Esophagus muscularis mucosa (tissue), 4 donors: ENCODE data around the gene MTUS2. TPM values are rescaled to one million over a fixed set of nuclear protein-coding genes. Genes with fewer than 3 reads are reported as not detected.

Experiments used
- DNase-seq: peaks from one replicate; pipeline ENCODE4 v3.0.0-alpha.2; 2017; ENCODE audit errors: extremely low spot score
- H3K27ac ChIP-seq, 4 donors: fragments of 200-600 bp; sonication (generic); replicated peaks in 1 of 4; 1 replicate in 3 of 4; 2 replicates in 1 of 4; pipeline ENCODE4 v1.5.1; 2016 to 2019; ENCODE audit warnings: mild to moderate bottlenecking in 1 of 4
- H3K27me3 ChIP-seq, 4 donors: fragments of 200-600 bp; sonication (generic); one replicate each; pipeline versions ENCODE4 v1.5.1 to v1.6.0; 2016 to 2019
- H3K36me3 ChIP-seq, 4 donors: fragments of 200-600 bp; sonication (generic); one replicate each; pipeline ENCODE4 v1.5.1; 2016 to 2019
- H3K4me1 ChIP-seq, 4 donors: fragments of 200-600 bp; sonication (generic); one replicate each; pipeline ENCODE4 v1.5.1; 2016 to 2019
- H3K4me3 ChIP-seq, 4 donors: fragments of 200-600 bp; sonication (generic); 1 replicate in 2 of 4; 2 replicates in 2 of 4; pipeline ENCODE4 v1.5.1; 2016 to 2019; ENCODE audit warnings: mild to moderate bottlenecking in 4 of 4, moderate library complexity in 1 of 4
- H3K9me3 ChIP-seq, 4 donors: fragments of 200-600 bp; sonication (generic); 1 replicate in 3 of 4; 2 replicates in 1 of 4; pipeline ENCODE4 v1.5.1; 2016 to 2019
- CTCF ChIP-seq, 3 experiments: fragments of 200-600 bp in 2 of 3; fragments of 450-650 bp in 1 of 3; sonication (generic) in 2 of 3; IDR thresholded peaks; one replicate each; pipeline ENCODE4 v1.5.1; 2017 to 2019; ENCODE audit warnings: antibody characterized with exemption in 3 of 3, mild to moderate bottlenecking in 2 of 3, moderate library complexity in 1 of 3
- EP300 ChIP-seq: sonication (generic); formaldehyde crosslinking; IDR thresholded peaks from one replicate; pipeline ENCODE4 v1.6.1; 2017; ENCODE audit warnings: antibody characterized with exemption
- POLR2A ChIP-seq: fragments of 450-650 bp; IDR thresholded peaks from one replicate; pipeline ENCODE4 v1.6.1; 2017; ENCODE audit warnings: antibody characterized with exemption, moderate library complexity, mild to moderate bottlenecking, low read depth
- POLR2AphosphoS5 ChIP-seq, 2 donors: sonication (generic); formaldehyde crosslinking; IDR thresholded peaks; one replicate each; pipeline ENCODE4 v1.6.1; 2017; ENCODE audit warnings: antibody characterized with exemption in 2 of 2
- WGBS: methylation state at CpG from one replicate; pipeline ENCODE4 v1.1.5; 2018; 5-methylcytosine and 5-hydroxymethylcytosine counted together
- intact Hi-C: fragments of 100-400 bp; cut with DNase I; formaldehyde crosslinking; loops from one replicate; pipeline ENCODE4 v1.15.1; 2023
- total RNA-seq, 4 donors: library from RNA; depleted of rRNA; stranded (reverse); fragments of >200 nt; gene quantifications; one replicate each; pipeline versions ENCODE4 v1.1.0 to v1.2.1, GENCODE V29; 2016

Gene MTUS2
- total RNA-seq, 4 donors from 2014 or later: 7.1 to 46.2 (median 12.8) TPM

DNA sequence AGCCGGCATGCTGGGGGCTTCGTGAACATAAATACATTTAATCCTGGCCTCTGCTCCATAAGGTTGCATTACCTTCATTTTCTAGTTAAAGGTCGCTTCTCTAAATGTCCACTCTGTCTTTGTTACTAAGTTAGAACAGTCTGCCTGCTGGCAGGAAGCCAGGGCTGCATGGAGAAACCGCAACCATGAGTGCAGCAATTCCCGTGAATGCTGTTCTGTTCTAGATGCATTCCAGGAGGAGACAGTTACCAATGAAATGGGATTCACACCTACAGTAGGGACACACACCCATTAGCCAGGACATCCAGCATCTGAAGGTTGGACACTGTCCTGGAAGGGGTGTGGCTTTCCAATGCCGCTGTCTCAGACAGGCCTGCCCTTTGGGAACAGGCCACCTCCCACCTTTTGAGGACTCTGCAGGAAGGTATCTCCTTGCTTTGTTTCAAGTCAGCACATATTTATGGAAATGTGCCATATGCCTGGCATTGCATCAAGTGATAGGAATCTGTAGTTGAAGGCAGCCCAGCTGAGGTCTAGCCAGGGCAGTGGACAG, 645.7 kb downstream of the MTUS2 start:
- DNase-seq: no peak
- 38% methylated on average over 4 of the region's 6 CpGs for WGBS
- Histone ChIP-seq H3K4me1 (peaks cover 11 to 17% (median 12%) of the 10 kb centered on the region in 4 donors), H3K27ac (peak overlapping the region in 1 of 4 donors; percentile 43), H3K36me3 (no peaks in the 10 kb centered on the region), H3K27me3 (no peaks in the 10 kb centered on the region), H3K9me3 (no peaks in the 10 kb centered on the region), H3K4me3 (no peak overlapping the region)
- TF ChIP-seq CTCF (IDR thresholded peaks at IDR 0.05) (no peak), EP300 (no peak), POLR2AphosphoS5 (IDR thresholded peaks at IDR 0.05) (no peak), POLR2A (no peak)
- intact Hi-C loops: loop anchor here (5.0 kb wide), 1 partner anchor 39 kb away; no protein-coding TSS in a partner anchor

- intact Hi-C loops: no loop called here
- no peaks in the 10 kb centered on the region for H3K4me1 ChIP-seq
- WGBS: 66% methylated on average over 3 of the region's 9 CpGs
- no peak overlapping the region for H3K4me3 ChIP-seq
- H3K9me3 ChIP-seq: no peaks in the 10 kb centered on the region
- TF ChIP-seq CTCF (IDR thresholded peaks at IDR 0.05) (no peak), POLR2AphosphoS5 (IDR thresholded peaks at IDR 0.05) (no peak), EP300 (no peak), POLR2A (no peak)
- no peaks in the 10 kb centered on the region for H3K36me3 ChIP-seq
- no peak overlapping the region for H3K27ac ChIP-seq
- DNase-seq: no peak
- no peaks in the 10 kb centered on the region for H3K27me3 ChIP-seq
These were observed 651.4 kb downstream of the MTUS2 start for GRCh38 chr13:29471551-29471950.

GRCh38 chr13:29472332-29472961, 652.3 kb downstream of the MTUS2 start:
- intact Hi-C loops: no loop called here
- Histone ChIP-seq H3K4me3 (no peak overlapping the region), H3K4me1 (no peaks in the 10 kb centered on the region), H3K36me3 (no peaks in the 10 kb centered on the region), H3K27me3 (no peaks in the 10 kb centered on the region), H3K9me3 (no peaks in the 10 kb centered on the region), H3K27ac (no peak overlapping the region)
- peak; percentile 62 to 80 (median 67) for TF ChIP-seq CTCF (IDR thresholded peaks at IDR 0.05)
- TF ChIP-seq POLR2AphosphoS5 (IDR thresholded peaks at IDR 0.05): no peak
- TF ChIP-seq POLR2A: no peak
- no peak for TF ChIP-seq EP300
- no peak for DNase-seq
- 59% methylated on average over 6 of the region's 6 CpGs for WGBS

DNA sequence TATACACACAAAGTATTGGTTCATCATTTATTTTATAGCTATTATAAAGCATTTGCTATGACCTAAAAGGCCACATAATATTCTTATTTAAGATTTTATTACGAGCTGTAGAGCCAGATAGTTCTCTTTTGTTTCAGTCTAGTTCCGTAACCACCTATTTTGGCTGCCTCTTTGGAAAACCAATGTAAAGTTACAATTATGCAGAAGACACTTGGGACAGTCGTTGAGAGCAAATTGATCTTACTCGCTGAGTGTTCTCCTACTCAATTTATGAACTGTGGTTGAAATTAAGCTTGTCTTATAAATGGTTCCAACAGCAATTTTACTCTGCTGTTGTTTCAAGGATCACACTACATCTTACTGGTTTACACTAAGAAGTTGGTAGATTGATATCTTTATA, 653.0 kb downstream of the MTUS2 start:
- no peaks in the 10 kb centered on the region for H3K36me3 ChIP-seq
- H3K9me3 ChIP-seq: no peaks in the 10 kb centered on the region
- no peak for DNase-seq
- no peaks in the 10 kb centered on the region for H3K27me3 ChIP-seq
- H3K4me1 ChIP-seq: no peaks in the 10 kb centered on the region
- intact Hi-C loops: no loop called here
- no peak overlapping the region for H3K4me3 ChIP-seq
- WGBS: 80% methylated on average over 4 of the region's 4 CpGs
- no peak overlapping the region for H3K27ac ChIP-seq
- no peak for TF ChIP-seq POLR2AphosphoS5 (IDR thresholded peaks at IDR 0.05)
- no peak for TF ChIP-seq CTCF (IDR thresholded peaks at IDR 0.05)
- no peak for TF ChIP-seq POLR2A
- no peak for TF ChIP-seq EP300
